ENCODE results near the gene PDE4D. TPM values are rescaled to one million over a fixed set of nuclear protein-coding genes. Genes with fewer than 3 reads are reported as not detected.
A peak's percentile ranks its signal among the peaks of the same experiment; 100 is the strongest.

The PDE4D gene
- total and polyA plus RNA-seq, 8 donors, result 1.5 to 7.1 (median 3.1) TPM

GRCh38 chr5:59919484-59919883, 26.0 kb upstream of the PDE4D start:
- H3K9me3 ChIP-seq, result no peaks in the 10 kb centered on the region
- ATAC-seq, result no peak
- intact Hi-C loops (cut with DNase I), result no loop called here
- H3K27me3 ChIP-seq, result no peaks in the 10 kb centered on the region
- WGBS, 2 donors, result 80 to 82% methylated on average over 2 of the region's 2 CpGs
- H3K27ac ChIP-seq, result no peak overlapping the region
- no peaks in the 10 kb centered on the region for H3K36me3 ChIP-seq
- no peaks in the 10 kb centered on the region for H3K4me1 ChIP-seq
- H3K4me3 ChIP-seq, result no peak overlapping the region
- no peak for DNase-seq
- FAIRE-seq, result no peak
- no peak for TF ChIP-seq CTCF (IDR thresholded peaks at IDR 0.05)

GRCh38 chr5:59917121-59917520, 23.6 kb upstream of the PDE4D start:
- FAIRE-seq, result no peak
- 72 to 84% methylated on average over 2 of the region's 2 CpGs for WGBS, 2 donors

GRCh38 chr5:59905188-59905587, 11.7 kb upstream of the PDE4D start:
- Histone ChIP-seq H3K4me1 (no peaks in the 10 kb centered on the region), H3K27ac (no peak overlapping the region), H3K36me3 (no peaks in the 10 kb centered on the region), H3K27me3 (no peaks in the 10 kb centered on the region), H3K9me3 (no peaks in the 10 kb centered on the region), H3K4me3 (no peak overlapping the region)
- FAIRE-seq, result no peak
- ATAC-seq, result no peak
- no peak for TF ChIP-seq CTCF (IDR thresholded peaks at IDR 0.05)
- no peak for DNase-seq
- intact Hi-C loops (cut with DNase I), result no loop called here
- WGBS, 2 donors, result 64 to 73% methylated on average over 3 of the region's 3 CpGs

More at GRCh38 chr5:59917121-59917520, 23.6 kb upstream of the PDE4D start:
- no peak for TF ChIP-seq CTCF (IDR thresholded peaks at IDR 0.05)
- H3K9me3 ChIP-seq, result no peaks in the 10 kb centered on the region
- H3K27ac ChIP-seq, result no peak overlapping the region
- intact Hi-C loops (cut with DNase I), result no loop called here
- no peak for ATAC-seq
- no peaks in the 10 kb centered on the region for H3K4me1 ChIP-seq
- no peaks in the 10 kb centered on the region for H3K36me3 ChIP-seq
- no peaks in the 10 kb centered on the region for H3K27me3 ChIP-seq
- DNase-seq, result no peak
- H3K4me3 ChIP-seq, result no peak overlapping the region

GRCh38 chr5:59897075-59897474, 3.5 kb upstream of the PDE4D start:
- FAIRE-seq, result no peak
- DNase-seq, result no peak
- intact Hi-C loops (cut with DNase I), result no loop called here
- Histone ChIP-seq H3K4me1 (no peaks in the 10 kb centered on the region), H3K9me3 (no peaks in the 10 kb centered on the region), H3K27ac (no peak overlapping the region), H3K27me3 (peaks cover 0 to 7% (median 3%) of the 10 kb centered on the region in 4 donors), H3K36me3 (no peaks in the 10 kb centered on the region), H3K4me3 (no peak overlapping the region)
- ATAC-seq, result no peak
- no peak for TF ChIP-seq CTCF (IDR thresholded peaks at IDR 0.05)

- Histone ChIP-seq H3K36me3 (no peaks in the 10 kb centered on the region), H3K9me3 (no peaks in the 10 kb centered on the region), H3K27ac (no peak overlapping the region), H3K27me3 (peaks cover 0 to 29% (median 3%) of the 10 kb centered on the region in 4 donors), H3K4me3 (no peak overlapping the region), H3K4me1 (no peaks in the 10 kb centered on the region)
- intact Hi-C loops (cut with DNase I), result no loop called here
- ATAC-seq, result peak in 1 of 4 donors; percentile 21
- no peak for DNase-seq
- TF ChIP-seq CTCF (IDR thresholded peaks at IDR 0.05), result no peak
- WGBS, 2 donors, result 11 to 14% methylated on average over 22 of the region's 22 CpGs
- FAIRE-seq, result no peak
Measured at GRCh38 chr5:59891962-59892643, 1.4 kb downstream of the PDE4D start.

Measured in pancreas (tissue), 10 donors.